Measurements from ENCODE around the gene ABCD3.

The ABCD3 gene

DNA sequence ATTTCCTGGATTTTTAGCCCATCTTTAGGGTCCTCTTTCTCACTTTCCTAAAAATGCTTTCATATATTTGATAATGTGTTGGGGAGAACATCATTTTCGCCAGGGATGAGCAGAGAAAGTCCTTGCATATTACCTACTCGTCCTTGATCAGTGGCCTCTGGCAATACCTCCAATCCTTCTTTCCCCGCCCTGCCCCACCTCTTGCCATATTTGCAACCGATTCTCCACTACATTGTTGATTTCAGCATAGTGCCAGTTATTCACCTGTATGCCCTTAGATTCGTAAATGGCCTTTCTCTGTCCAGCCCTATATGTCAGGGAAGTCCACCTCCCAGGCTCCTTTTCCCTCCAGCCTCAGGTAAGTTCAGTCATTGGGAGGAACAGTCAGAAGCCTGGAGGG, 136.9 kb downstream of the ABCD3 start:
- no peak overlapping the region for H3K27ac ChIP-seq
- no peaks in the 10 kb centered on the region for H3K4me1 ChIP-seq (ENCODE audit: low read depth, poor library complexity, severe bottlenecking)
- TF ChIP-seq, protein P1, sequence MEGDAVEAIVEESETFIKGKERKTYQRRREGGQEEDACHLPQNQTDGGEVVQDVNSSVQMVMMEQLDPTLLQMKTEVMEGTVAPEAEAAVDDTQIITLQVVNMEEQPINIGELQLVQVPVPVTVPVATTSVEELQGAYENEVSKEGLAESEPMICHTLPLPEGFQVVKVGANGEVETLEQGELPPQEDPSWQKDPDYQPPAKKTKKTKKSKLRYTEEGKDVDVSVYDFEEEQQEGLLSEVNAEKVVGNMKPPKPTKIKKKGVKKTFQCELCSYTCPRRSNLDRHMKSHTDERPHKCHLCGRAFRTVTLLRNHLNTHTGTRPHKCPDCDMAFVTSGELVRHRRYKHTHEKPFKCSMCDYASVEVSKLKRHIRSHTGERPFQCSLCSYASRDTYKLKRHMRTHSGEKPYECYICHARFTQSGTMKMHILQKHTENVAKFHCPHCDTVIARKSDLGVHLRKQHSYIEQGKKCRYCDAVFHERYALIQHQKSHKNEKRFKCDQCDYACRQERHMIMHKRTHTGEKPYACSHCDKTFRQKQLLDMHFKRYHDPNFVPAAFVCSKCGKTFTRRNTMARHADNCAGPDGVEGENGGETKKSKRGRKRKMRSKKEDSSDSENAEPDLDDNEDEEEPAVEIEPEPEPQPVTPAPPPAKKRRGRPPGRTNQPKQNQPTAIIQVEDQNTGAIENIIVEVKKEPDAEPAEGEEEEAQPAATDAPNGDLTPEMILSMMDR (conservative IDR thresholded peaks at IDR 0.05; ENCODE audit: low read depth, low read length): no peak

DNA sequence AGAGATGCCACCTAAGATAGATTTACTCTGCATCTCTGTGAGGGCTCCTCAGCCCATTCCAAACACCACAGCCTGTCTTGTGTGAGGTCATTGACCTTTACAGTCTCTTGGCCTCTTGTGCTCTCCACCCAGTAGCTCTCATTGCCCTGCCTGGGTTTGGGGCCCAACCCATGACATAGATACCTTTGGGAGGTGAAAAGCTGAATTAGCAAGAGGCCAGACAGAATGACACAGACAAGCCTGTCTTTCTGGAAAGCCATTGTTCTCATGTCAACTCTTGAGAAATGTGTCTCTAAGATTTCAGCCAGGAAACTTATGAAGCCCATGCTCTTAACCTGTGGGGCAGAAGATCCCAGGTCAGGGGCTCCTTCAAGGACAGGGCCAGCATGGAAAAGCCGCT, 141.7 kb downstream of the ABCD3 start:
- Histone ChIP-seq H3K9ac (no peak overlapping the region), H3K4me2 (no peak overlapping the region), H4K20me1 (ENCODE audit: insufficient read depth) (no peaks in the 10 kb centered on the region), H3K4me3 (IDR thresholded peaks at IDR 0.05; ENCODE audit: insufficient read depth, low read depth, low read length) (no peak overlapping the region), H3K27ac (no peak overlapping the region), H2AFZ (ENCODE audit: low read depth) (no peak overlapping the region), H3K4me1 (ENCODE audit: low read depth, poor library complexity, severe bottlenecking) (no peaks in the 10 kb centered on the region), H3K27me3 (ENCODE audit: insufficient read depth, low read depth) (no peaks in the 10 kb centered on the region), H3K79me2 (ENCODE audit: insufficient read depth, low read depth) (no peaks in the 10 kb centered on the region), H3K36me3 (ENCODE audit: insufficient read depth) (no peaks in the 10 kb centered on the region)
- TF ChIP-seq, protein P1 (conservative IDR thresholded peaks at IDR 0.05; ENCODE audit: low read depth, low read length): no peak

More for the DNA sequence above, 136.9 kb downstream of the ABCD3 start:
- Histone ChIP-seq H3K27me3 (ENCODE audit: insufficient read depth, low read depth) (no peaks in the 10 kb centered on the region), H3K79me2 (ENCODE audit: insufficient read depth, low read depth) (no peaks in the 10 kb centered on the region), H3K4me2 (no peak overlapping the region), H3K36me3 (ENCODE audit: insufficient read depth) (no peaks in the 10 kb centered on the region), H2AFZ (ENCODE audit: low read depth) (no peak overlapping the region), H4K20me1 (ENCODE audit: insufficient read depth) (no peaks in the 10 kb centered on the region), H3K4me3 (IDR thresholded peaks at IDR 0.05; ENCODE audit: insufficient read depth, low read depth, low read length) (no peak overlapping the region), H3K9ac (no peak overlapping the region)

DNA sequence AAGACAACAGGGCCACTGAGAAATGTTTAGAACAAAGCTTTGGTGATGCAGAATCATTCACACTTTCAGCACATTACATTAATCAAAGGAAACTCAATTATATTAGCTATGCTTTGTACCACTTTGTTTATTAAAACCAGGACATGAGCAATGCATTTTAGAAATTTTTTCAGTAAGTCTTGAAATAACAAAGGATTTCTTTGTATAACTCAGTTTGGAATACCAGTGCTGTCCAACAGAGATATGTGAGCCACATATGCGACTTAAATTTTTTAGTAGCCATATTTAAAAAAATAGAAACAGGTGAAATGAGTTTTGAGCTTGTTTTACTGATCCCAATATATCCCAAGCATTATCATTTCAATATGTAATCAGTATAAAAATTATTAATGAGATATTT, 142.1 kb downstream of the ABCD3 start:
- H3K4me3 ChIP-seq (IDR thresholded peaks at IDR 0.05; ENCODE audit: insufficient read depth, low read depth, low read length): no peak overlapping the region

DNA sequence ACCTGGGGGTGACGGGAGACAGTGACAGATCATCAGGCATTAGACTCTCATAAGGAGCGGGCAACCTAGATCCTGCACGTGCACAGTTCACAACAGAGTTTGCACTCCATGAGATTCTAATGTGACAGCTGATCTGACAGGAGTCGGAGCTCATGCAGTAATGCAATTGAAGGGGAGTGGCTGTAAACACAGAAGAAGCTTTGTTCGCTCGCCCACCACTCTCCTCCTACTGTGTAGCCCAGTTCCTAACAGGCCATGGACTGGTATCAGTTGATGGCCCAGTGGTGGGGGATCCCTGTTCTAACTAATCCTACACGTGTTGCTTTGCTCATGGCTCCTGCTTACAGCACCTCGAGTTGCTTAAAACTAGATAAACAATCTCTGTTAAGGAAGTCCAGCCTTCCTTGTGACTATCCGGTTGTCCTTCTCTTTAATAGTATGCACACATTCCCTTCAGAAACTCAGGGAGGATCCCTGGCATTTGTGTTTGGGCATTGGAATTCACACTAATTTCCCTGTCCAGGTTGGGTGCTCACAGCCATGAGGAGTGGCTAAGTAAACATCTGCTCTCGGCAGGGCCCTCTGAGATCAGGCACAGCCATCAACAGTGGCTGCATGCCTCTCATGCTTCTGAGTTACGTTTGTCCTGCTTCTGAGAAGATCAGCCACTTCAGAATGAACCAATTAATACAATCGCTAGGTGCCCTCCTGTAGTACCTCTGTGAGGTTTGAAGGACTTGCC, 144.5 kb downstream of the ABCD3 start:
- Histone ChIP-seq H3K4me2 (no peak overlapping the region), H3K27ac (no peak overlapping the region), H3K9ac (no peak overlapping the region), H2AFZ (ENCODE audit: low read depth) (no peak overlapping the region), H3K79me2 (ENCODE audit: insufficient read depth, low read depth) (no peaks in the 10 kb centered on the region), H3K27me3 (ENCODE audit: insufficient read depth, low read depth) (no peaks in the 10 kb centered on the region), H3K4me3 (IDR thresholded peaks at IDR 0.05; ENCODE audit: insufficient read depth, low read depth, low read length) (no peak overlapping the region), H4K20me1 (ENCODE audit: insufficient read depth) (no peaks in the 10 kb centered on the region), H3K36me3 (ENCODE audit: insufficient read depth) (no peaks in the 10 kb centered on the region), H3K4me1 (ENCODE audit: low read depth, poor library complexity, severe bottlenecking) (no peaks in the 10 kb centered on the region)
- TF ChIP-seq, protein P1 (conservative IDR thresholded peaks at IDR 0.05; ENCODE audit: low read depth, low read length): no peak

More for the DNA sequence above, 142.1 kb downstream of the ABCD3 start:
- H3K27ac ChIP-seq: no peak overlapping the region
- no peaks in the 10 kb centered on the region for H4K20me1 ChIP-seq (ENCODE audit: insufficient read depth)
- H3K4me2 ChIP-seq: no peak overlapping the region
- H3K4me1 ChIP-seq (ENCODE audit: low read depth, poor library complexity, severe bottlenecking): no peaks in the 10 kb centered on the region
- no peaks in the 10 kb centered on the region for H3K36me3 ChIP-seq (ENCODE audit: insufficient read depth)
- H3K27me3 ChIP-seq (ENCODE audit: insufficient read depth, low read depth): no peaks in the 10 kb centered on the region
- no peaks in the 10 kb centered on the region for H3K79me2 ChIP-seq (ENCODE audit: insufficient read depth, low read depth)
- TF ChIP-seq, protein P1 (conservative IDR thresholded peaks at IDR 0.05; ENCODE audit: low read depth, low read length): no peak
- H2AFZ ChIP-seq (ENCODE audit: low read depth): no peak overlapping the region
- H3K9ac ChIP-seq: no peak overlapping the region

All from KMS-11 (cell line).